WERI-Rb-1 (cell line): ENCODE results near the gene ZBTB7C.

Experiments
- DNase-seq: peaks from one replicate; pipeline ENCODE4 v3.0.0-alpha.2; 2020
- H3K27ac ChIP-seq: fragments of 250-450 bp; sonication (Bioruptor Pico); 2 replicates; pipeline ENCODE4 v1.5.1; 2020; ENCODE audit warnings: mild to moderate bottlenecking, moderate library complexity
- H3K27me3 ChIP-seq: fragments of 250-450 bp; sonication (Bioruptor Pico); 2 replicates; pipeline ENCODE4 v1.5.1; 2021; ENCODE audit warnings: mild to moderate bottlenecking, low read depth, moderate library complexity; ENCODE audit not compliant: insufficient read depth, severe bottlenecking
- H3K36me3 ChIP-seq: fragments of 250-450 bp; sonication (Bioruptor Pico); 2 replicates; pipeline ENCODE4 v1.5.1; 2020; ENCODE audit warnings: mild to moderate bottlenecking, moderate library complexity
- H3K4me3 ChIP-seq: 2 replicates; pipeline ENCODE4 v1.5.1; 2011; ENCODE audit warnings: low read depth, mild to moderate bottlenecking, control low read depth, low read length
- H3K9me3 ChIP-seq: fragments of 250-450 bp; sonication (Bioruptor Pico); 2 replicates; pipeline ENCODE4 v1.5.1; 2021; ENCODE audit warnings: mild to moderate bottlenecking, moderate library complexity; ENCODE audit not compliant: severe bottlenecking
- TF ChIP-seq, protein P1 (sequence below): IDR thresholded peaks from 2 replicates; pipeline ENCODE4 v1.5.1; 2011; ENCODE audit warnings: low read depth, mild to moderate bottlenecking, control low read depth, inconsistent platforms, low read length

The ZBTB7C gene

DNA sequence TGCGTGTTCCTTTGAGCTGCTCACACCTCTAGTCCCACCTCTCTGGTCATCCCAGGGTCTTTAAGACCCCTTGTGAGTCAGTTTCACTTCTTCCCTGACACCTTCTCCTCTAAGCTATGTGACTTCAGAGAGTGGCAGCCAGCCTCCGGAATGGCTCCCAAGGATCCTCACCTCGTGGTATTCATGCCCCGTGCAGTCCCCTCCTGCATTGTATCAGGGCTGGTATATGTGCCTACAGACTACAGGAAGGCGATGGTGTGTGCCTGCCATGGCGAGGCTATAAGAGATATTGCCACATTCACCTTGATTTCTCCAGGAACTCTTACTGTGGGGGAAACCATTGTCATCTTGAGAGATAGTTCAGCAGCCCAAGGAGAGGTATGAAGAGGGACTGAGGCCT lies 350.7 kb downstream of the ZBTB7C start:
- no peak overlapping the region for H3K4me3 ChIP-seq
- TF ChIP-seq, protein P1, sequence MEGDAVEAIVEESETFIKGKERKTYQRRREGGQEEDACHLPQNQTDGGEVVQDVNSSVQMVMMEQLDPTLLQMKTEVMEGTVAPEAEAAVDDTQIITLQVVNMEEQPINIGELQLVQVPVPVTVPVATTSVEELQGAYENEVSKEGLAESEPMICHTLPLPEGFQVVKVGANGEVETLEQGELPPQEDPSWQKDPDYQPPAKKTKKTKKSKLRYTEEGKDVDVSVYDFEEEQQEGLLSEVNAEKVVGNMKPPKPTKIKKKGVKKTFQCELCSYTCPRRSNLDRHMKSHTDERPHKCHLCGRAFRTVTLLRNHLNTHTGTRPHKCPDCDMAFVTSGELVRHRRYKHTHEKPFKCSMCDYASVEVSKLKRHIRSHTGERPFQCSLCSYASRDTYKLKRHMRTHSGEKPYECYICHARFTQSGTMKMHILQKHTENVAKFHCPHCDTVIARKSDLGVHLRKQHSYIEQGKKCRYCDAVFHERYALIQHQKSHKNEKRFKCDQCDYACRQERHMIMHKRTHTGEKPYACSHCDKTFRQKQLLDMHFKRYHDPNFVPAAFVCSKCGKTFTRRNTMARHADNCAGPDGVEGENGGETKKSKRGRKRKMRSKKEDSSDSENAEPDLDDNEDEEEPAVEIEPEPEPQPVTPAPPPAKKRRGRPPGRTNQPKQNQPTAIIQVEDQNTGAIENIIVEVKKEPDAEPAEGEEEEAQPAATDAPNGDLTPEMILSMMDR: no peak

DNA sequence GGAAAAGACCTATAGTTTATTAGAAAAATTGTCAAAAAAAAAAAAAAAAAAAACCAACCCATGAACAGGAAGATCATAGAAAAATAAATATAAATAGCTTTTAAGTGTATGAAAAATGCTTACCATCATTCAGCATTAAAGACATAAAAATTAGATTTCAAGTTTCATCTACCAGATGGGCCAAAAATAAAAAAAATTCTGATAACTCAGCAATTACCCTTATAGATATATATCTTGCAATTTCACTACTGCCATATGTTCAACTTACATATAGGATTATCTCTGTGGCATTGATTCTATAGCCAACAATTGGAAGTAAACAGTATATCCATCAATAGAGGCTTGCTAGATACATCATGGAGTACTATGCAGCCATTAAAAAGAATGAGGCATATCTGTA lies 352.2 kb downstream of the ZBTB7C start:
- no peak for DNase-seq
- Histone ChIP-seq H3K27ac (no peak overlapping the region), H3K27me3 (no peaks in the 10 kb centered on the region), H3K9me3 (no peaks in the 10 kb centered on the region), H3K4me3 (no peak overlapping the region), H3K36me3 (no peaks in the 10 kb centered on the region)
- TF ChIP-seq, protein P1: no peak

More for the DNA sequence above, 350.7 kb downstream of the ZBTB7C start:
- no peaks in the 10 kb centered on the region for H3K9me3 ChIP-seq
- no peak for DNase-seq
- no peaks in the 10 kb centered on the region for H3K27me3 ChIP-seq
- H3K36me3 ChIP-seq: no peaks in the 10 kb centered on the region
- H3K27ac ChIP-seq: no peak overlapping the region

DNA sequence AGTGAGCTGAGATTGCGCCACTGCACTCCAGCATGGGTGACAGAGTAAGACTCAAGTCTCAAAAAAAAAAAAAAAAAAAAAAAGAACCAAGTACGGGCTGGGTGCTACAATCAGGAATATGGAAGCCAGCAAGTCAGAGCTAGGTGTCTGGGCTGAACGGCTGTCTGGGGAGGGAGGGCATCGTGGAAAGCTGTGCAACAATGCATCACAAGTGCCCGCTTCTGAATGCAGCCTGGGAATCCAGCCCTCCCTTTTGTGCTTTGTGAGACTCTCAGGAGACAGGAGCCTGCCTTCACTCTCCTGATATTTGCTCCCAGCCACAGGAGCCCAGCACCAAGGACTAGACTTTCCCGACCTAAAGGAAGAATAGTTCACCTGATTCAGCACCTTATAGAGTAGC lies 353.8 kb downstream of the ZBTB7C start:
- H3K27me3 ChIP-seq: no peaks in the 10 kb centered on the region
- no peak overlapping the region for H3K4me3 ChIP-seq
- no peaks in the 10 kb centered on the region for H3K9me3 ChIP-seq
- H3K27ac ChIP-seq: no peak overlapping the region
- no peaks in the 10 kb centered on the region for H3K36me3 ChIP-seq
- TF ChIP-seq, protein P1: no peak
- no peak for DNase-seq

DNA sequence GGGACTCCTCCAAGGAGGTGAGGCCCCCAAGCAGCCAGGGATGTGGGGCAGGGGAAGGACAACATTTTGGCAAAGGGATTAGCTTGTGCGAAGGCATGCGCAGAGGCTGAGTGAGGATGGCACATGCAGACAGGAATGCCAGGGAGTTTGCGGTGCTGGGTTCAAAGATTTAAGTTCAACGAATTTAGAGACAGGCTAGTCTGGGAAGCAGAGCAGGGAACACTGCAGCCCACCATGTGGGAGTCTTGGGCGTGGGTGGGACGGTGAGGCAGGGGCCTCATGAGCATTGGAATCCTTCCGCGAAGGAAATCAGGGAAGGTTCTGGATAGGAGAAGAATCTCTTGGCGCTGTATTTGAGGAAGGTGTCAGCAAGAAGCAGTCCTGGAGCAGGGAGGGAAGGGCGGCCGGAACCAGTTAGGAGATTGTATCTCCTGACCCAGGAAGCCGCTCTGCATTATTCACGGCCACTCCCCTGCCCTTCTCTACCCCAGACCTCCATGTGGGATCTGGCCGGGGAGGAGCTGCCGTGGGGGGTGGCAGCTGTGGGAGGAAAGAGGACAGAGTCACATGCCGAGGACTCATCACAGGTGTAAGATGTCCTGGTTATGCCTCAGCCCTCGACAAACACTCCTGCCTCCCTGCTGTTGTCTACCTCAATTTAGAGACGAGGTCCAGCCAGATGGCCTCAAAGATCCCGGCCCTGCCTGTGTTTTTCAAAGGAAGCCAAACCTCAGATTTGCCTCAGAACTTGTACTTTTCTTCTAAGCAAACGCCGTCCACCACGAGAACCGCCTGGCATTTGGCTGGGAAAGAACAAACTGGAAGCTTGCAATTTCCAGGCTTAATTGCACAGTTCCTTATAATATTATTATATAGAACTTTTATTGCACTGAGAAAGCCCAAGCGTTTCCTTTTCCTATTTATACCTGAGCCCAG lies 355.0 kb downstream of the ZBTB7C start:
- H3K36me3 ChIP-seq: no peaks in the 10 kb centered on the region
- no peak overlapping the region; the same call in 1 of the 2 replicates for H3K27ac ChIP-seq
- H3K4me3 ChIP-seq: no peak overlapping the region
- peak; percentile 44 for DNase-seq
- H3K9me3 ChIP-seq: no peaks in the 10 kb centered on the region
- no peaks in the 10 kb centered on the region for H3K27me3 ChIP-seq
- TF ChIP-seq, protein P1: no peak

DNA sequence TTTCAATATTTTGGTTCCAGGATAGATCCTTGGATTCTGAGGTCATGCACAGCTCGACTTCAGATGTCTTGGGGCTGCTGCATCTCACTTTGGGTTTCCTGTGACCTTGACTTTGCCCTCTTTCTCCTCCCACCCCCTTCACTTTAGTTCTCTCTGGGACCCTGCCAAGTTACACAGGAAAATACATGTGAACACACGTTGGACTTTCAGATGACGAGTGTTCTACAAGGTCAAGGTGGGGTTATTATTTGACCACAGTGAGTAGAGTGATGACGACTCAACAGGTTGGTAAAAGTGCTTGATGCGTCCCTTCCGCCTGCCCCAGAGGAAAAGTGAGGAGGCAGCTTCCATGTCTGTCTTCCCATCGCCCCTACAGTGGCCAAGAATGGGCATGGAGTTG lies 356.3 kb downstream of the ZBTB7C start:
- H3K4me3 ChIP-seq: no peak overlapping the region
- TF ChIP-seq, protein P1: no peak
- DNase-seq: no peak
- H3K9me3 ChIP-seq: peaks cover 4% of the 10 kb centered on the region
- H3K27ac ChIP-seq: no peak overlapping the region
- H3K27me3 ChIP-seq: no peaks in the 10 kb centered on the region
- no peaks in the 10 kb centered on the region for H3K36me3 ChIP-seq
